NCI-H82 treated with DMSO at 0.1 percent for 48 hours (cell line): Measurements from ENCODE around the gene KRTAP10-8.
"Not testable (repeated sequence)": the region's sequence is repeated elsewhere in the genome, so short reads cannot be mapped to it uniquely, and the experiment has no call there.

ENCODE experiments used
- DNase-seq: peaks from one replicate; lab custom pipeline; 2025; ENCODE audit not compliant: unreplicated experiment; lab: John Stamatoyannopoulos, UW

Gene KRTAP10-8

DNA sequence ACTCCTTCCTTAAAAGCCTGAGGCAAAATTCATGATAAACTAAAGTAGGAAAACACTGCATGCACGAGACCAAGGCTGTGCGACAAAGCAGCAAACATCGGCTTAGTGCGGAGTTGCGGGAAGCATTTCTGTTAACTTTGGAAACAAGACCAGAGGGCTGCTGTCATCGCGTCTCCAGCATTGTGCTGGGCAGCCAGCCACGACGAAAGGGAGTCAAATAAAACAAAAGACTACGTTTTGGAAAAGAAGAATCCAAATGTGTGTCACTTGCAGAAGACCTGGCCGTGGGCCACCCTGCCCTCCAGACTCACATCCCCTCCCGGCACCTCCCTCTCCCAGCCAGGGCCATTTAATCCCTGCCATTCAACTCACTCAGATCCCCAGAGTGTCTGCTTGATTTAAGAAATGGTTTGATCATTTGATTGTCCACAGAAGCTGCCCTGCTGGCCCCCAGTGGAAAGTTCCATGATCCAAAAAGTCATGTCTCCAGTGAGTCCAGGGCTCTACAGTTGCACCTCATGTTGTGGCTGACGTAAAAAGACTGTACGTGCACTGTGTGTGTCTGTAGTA is 31.9 kb downstream of the KRTAP10-8 start:
- no peak for DNase-seq

DNA sequence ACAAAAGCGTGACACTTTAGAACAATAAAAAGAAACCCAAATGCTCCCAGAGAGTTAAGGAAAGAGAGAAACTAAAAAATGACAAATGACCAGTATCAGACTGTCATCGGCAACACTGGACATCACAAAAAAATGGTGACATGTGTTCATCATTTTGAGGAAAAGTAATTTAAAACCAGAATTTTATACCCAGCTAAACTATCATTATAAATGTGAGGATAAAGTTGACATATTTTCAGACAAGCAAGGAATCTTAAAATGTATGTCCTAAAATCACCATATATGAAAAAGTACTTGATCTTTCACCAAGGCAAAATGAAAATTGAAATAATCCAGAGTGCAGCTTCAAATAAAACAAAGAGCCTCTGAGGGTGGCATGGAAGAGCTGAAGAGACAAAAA is 33.0 kb downstream of the KRTAP10-8 start:
- DNase-seq, result no peak

DNA sequence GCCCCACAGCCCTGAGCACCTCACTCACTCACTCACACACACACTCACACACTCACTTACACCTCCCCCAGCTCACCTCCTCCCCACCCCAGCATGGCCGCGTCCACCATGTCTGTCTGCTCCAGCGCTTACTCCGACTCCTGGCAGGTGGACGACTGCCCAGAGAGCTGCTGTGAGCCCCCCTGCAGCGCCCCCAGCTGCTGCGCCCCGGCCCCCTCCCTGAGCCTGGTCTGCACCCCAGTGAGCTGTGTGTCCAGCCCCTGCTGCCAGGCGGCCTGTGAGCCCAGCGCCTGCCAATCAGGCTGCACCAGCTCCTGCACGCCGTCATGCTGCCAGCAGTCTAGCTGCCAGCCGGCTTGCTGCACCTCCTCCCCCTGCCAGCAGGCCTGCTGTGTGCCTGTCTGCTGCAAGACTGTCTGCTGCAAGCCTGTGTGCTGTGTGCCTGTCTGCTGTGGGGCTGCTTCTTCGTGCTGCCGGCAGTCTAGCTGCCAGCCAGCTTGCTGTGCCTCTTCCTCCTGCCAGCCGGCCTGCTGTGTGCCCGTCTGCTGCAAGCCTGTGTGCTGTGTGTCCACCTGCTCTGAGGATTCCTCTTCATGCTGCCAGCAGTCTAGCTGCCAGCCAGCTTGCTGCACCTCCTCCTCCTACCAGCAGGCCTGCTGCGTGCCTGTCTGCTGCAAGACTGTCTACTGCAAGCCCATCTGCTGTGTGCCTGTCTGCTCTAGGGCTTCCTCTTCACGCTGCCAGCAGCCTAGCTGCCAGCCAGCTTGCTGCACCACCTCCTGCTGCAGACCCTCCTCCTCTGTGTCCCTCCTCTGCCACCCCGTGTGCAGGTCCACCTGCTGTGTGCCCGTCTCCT is 34.7 kb downstream of the KRTAP10-8 start, which contains the start of gene KRTAP10-11:
Gene KRTAP10-11, plus strand, starts transcription at position 49 of the 856 bp plus-strand sequence. Its CDS starts 45 bp downstream, at position 94.
- not testable (repeated sequence) for DNase-seq

DNA sequence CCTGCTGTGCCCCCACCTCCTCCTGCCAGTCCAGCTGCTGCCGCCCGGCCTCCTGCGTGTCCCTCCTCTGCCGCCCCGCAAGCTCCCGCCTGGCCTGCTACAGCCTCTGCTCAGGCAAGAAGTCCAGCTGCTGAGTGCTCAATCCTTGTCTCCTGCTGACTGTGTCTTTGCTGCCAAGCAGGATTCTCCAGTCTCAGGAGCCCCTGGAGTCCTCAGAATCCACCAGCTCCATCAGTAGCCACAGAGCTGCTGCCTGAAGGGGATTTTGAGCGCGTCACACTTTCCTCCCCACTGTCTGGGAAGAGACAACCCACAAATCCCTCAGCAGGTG is 35.3 kb downstream of the KRTAP10-8 start:
- DNase-seq, result no peak

DNA sequence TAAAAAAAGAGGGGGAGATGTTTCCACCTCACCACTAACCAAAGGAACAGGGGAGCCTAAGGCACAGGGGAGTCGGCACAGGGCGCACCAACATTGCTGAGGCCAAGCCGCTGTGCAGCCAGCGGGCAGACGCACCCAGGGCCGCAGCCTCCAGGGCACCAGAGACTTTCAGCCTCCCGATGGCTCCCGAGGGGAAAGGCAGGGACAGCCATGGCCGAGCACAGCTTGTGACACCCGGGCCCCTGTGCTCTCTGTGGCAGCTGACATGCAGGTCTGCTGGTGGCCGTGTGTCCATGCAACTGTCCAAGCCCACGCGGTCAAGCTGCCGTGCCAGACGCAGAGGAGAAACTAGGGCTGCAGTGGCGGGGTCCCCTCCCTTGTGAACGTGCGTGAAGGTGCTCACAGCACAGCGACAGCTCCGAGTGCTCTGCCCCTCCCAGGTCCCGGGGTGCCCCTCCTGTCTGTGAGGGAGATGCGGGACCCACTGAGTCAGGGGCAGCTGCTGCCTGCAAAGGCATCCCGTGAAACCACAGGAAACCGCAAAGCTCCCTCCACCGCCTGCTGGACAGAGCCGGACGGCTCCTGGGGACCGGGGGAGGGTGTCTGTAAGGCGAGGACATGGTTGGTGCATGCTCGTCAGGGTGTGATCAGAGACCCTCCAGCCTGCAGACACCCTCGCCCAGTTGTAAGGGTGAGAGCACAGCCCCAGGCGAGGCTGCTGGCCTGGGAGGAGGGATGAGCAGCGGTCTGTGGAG is 36.9 kb downstream of the KRTAP10-8 start:
- DNase-seq, result no peak

DNA sequence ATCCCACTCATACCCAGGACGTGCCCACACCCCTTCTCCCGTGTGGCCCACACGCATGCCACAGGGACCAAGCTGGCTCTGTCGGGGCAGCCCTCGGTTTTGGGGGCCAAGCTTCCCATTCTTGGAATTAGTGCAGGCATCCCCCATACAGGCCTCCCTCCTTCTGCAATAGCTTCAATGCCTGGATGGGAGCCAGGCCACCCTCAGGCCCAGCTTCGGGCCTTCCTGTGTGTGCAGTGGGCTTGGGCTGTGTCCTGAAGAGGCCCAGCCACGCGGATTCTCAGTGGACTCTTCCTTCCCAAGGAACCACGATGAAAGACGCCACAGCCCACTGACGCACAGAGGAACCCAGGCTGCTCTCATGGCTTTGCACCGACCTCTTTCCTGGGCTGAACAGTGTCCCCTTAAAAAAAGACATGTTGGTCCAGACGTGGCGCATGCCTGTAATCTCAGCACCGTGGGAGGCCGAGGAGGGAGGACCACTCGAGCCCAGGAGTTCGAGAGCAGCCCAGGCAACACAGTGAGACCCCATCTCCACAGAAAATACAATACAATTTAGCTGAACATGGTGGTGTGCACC is 37.7 kb downstream of the KRTAP10-8 start:
- no peak for DNase-seq

DNA sequence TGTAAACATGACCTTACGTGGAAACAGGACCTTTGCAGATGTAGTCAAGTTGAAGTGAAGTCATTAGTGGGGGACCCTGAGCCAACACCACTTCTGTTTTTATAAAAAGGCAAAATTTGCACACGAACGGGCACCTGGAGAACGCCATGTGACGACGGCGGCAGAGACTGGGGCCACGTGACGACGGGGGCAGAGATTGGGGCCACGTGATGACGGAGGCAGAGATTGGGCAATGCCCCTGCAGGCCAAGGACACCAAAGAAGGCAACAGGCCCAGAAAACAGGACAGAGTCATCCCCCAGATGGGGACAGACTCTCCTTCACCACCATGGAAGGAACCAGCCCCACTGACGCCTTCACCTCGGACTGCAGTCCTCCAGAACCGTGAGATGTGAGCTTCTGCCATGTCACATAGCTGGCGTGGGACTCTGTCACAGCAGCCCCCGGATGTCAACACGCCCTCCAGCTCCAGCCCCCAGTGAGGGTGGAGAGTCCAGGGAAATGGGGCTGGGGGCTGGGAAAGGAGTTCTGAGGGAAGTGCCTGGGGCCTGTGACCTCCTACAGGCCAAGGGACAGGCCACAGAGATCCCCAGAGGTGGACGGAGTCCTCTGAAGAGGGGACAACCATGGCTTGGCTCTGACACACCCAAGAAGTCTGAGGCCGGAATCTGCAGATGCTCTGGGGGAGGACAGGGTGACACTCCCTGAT is 38.5 kb downstream of the KRTAP10-8 start:
- no peak for DNase-seq

DNA sequence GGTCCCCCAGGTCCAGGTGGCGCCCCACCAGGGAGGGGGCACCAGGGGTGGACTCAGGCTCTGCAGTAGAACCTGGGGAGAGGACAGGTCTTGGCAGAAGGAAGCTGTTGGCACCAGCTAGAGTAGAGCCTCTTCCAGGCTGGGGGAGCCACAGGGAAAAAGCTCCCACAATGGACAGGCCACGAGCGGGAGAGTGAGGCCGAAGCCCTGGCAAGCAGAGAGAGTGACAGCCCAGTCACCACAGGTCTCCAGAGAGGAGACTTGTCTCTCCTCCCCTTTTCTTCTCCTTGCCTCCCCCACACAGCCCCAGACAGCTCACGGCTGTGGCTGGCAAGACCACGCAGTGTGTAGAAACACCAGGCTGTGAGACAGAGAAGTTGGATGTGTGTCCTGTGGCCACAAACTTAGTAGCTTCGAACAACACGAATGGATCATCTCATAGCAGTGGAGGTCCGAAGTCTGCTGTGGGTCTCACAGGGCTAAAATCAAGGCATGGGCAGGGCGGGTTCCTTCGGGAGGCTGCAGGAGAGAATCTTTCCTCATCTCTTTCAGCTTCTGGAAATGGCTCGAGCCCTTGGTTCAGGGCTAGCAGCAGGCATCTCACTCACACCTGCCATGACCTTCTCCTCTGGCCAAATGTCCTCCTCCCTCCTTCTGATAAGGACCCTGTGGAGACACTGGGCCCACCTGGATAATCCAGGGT is 39.2 kb downstream of the KRTAP10-8 start:
- no peak for DNase-seq

DNA sequence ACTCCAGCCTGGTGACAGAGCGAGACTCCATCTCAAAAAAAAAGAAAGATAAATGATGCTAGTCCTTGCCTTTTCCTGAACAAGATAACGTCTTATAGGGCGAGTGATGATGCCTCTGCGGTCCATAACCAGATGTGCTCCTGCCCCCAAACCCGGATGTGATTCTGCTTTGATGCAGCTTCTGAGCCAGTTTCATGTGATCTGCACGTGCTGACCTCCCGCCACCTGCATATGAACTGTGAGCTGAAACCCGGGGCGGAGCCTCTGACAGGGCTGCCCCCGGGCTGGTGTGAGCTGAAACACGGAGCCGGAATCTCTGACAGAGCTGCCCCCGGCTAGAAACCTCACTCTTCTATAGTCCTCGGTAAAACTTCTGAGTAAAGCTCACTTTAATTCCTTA is 41.2 kb downstream of the KRTAP10-8 start:
- no peak for DNase-seq

DNA sequence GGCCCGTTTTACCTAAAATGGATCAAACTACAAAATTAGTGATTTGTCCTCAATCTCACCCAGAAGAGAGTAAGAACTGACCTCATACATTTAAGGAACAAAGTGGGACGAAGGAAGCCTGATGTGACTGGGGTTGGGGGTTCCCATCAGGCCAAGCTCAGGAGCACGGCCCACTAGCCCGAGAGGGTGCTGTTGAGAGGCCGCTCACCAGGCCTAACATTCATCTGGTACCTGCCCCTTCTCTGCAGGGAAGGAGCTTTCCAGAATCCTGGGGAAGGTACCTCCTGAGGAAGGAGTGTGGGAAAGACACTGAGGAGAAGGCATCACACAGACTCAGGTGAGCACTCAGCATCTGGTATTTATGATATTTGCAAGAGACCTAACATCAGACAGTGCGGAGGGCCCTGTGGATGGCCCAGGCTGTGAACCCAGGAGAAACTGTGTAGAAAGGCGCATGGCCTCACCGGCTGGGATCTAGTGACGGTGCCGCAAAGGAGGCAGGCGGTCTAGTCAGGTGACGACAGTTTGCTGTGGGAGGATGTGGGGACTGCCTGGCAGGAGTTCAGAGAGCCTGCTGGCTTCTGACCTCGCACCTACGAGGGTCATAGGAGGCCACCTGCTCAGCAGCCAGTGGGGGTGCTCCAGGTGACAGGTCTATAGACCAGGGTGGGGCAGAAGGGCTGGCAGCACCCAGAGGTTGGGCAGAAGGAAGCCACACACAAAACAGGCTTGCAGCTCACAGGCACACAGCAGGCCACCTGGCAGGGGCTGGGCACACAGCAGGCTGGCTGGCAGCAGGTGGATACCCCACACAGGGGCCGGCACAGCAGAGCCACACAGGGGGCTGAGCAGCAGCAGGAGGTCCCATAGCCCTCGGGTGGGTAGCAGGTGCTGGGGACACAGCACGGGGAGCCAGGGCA is 42.0 kb downstream of the KRTAP10-8 start:
- DNase-seq, result no peak

DNA sequence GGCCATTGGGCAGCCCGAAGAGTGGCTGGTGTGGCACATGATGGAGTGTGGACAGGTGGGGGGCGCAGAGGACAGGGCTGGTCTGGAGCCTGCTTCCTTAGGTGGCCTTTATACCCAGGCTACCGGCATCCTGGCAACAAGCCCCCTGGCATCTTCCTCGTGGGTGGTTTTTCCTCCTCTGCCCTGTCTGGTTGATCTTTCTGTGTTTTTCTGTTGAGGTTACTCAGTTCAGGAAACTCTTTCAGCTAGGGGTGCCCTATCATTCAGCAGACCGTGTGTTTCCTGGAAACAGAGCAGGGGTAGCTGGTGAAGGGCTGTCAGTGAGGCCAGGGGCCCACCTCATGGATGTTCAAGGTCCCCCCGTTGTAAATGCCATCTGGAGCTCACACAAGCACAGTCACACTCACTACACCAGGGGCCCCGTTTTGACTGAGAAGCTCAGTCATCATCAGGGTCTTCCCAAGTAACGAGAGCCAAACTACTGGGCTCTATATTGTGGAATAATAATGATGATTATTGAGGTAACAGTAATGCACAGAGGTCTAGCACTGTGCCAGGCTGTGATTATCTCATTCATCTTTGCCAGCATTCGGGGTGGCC is 42.8 kb downstream of the KRTAP10-8 start, which contains the start of gene KRTAP12-4:
Gene KRTAP12-4, minus strand, starts transcription at position 84 of the 600 bp plus-strand sequence. Its CDS starts 45 bp downstream, at position 39.
- DNase-seq, result no peak

DNA sequence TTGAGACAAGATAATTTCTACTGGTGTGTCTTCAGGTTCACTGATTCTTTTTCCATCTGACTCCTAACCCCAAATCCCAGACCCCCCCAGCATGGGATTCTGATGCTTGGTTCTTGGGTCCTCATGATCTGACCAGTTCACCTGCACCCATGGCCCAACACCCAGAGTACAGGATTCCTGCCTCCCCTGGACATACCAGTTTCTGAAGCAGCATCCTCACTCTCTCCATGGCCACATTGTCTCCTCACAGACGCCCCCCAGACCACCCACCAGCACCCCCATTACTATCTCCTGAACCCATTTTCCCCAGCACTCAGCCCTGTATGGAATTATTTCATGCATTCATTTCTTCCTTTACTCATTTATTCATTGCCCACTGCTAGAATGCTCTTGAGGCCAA is 45.0 kb downstream of the KRTAP10-8 start:
- DNase-seq, result no peak

DNA sequence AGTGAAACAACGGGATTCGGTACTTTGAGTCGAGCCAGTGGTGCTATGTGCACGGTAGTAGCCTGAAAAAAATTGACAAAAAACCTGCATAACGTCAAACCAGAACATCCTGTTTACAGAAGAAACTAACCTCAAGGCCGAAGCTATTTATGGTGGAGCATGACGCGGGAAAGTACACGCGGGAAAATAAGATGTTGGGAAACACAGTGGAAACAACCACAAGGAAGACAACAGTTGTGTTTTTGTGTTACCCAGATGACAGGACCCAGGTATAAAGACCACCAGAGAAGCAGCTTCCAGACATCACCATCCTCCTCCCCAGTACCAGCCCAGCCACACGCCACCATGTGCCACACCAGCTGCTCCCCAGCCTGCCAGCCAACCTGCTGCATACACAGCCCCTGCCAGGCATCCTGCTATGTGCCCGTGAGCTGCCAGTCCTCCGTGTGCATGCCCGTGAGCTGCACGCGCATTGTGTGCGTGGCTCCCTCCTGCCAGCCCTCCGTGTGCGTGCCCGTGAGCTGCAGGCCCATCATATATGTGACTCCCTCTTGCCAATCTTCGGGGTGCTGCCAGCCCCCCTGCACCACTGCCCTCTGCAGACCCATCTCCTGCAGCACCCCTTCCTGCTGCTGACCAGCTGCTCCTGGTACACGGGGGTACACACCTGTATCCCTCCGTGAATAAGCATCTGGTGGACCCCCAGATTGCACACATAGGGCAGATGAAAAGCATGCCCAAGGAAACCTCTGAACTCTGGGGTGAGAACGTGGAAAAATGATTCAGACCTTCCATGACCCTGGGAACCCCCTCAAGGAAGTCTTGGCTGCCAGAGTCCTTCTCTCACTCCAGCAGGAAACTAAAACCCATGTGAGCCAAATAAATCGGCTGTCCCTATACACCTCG is 46.0 kb downstream of the KRTAP10-8 start, which contains the start of gene KRTAP12-3:
Gene KRTAP12-3, plus strand, starts transcription at position 298 of the 906 bp plus-strand sequence. Its CDS starts 48 bp downstream, at position 346.
- DNase-seq, result no peak

DNA sequence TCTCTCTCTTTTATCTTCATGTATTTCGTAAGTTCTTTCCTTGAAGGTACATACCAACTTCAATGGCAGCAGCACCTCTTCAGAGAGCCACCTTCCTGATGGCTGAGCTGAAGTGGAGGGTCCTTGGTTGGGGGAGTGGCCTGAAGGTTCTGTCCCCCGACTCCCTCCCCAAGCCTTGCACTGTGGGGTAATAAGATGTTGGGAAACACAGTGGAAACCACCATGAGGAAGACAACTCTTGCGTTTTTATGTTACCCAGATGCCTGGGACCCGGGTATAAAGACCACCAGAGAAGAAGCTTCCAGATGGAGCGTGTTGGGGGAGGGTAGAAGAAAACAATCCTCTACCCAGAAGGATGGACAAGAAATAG is 46.6 kb downstream of the KRTAP10-8 start:
- no peak for DNase-seq

DNA sequence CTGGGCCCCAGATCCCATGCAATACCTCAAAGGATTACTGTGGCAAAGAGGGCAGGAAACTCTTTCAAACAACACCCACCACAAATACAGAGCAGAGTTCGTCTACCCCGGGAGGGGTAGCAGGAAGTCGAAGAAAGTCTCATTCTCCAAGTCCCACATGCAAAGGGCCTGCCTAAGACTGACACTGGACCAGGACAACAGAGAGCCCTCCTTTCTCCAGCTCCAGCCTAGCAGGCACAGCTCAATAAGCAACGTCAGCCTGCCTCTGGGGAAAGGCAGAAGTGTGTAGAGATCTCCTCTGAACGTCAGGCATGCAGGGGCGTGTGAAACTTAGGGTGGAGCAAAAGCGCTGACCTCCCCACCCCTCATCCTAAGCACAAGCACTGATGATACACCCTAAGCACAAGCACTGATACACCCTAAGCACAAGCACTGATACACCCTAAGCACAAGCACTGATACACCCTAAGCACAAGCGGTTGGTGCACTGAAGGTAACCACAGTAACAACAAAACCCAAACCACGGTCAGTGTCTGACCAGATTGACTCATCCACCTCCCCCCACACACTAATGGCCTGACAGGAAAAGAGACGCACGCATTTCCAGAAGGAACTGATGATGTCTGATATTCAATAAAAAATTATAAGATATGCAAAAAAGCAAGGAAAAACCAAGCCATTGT is 47.2 kb downstream of the KRTAP10-8 start:
- DNase-seq, result no peak

DNA sequence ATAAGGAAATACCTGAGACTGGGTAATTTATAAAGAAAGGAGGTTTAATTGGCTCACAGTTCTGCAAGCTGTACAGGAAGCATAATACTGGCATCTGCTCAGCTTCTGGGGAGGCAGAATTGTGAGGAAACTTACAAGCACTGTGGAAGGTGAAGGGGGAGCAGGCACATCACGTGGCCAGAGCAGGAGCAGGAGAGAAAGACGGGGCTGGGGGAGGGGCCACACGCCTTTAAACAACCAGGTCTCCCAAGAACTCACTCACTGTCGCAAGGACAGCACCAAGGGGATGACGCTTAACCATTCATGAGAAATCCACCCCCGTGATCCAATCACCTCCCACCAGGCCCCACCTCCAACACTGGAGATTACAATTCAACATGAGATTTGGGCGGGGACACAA is 49.7 kb downstream of the KRTAP10-8 start:
- not testable (repeated sequence) for DNase-seq
